Panc1 (cell line): ENCODE data around the gene VAMP3. TPM values are rescaled to one million over a fixed set of nuclear protein-coding genes. Genes with fewer than 3 reads are reported as not detected.
"Not testable (repeated sequence)": the region's sequence is repeated elsewhere in the genome, so short reads cannot be mapped to it uniquely, and the experiment has no call there.

Experiments used
- ATAC-seq: fragments of 200-7000 bp; cut with Tn5 transposase; 2 replicates; pipeline ENCODE4 v1.9.1; 2020; ENCODE audit warnings: mild to moderate bottlenecking, moderate library complexity
- BruUV-seq: library from RNA; stranded (reverse); fragments of 400-500 nt; replicated peaks from 2 replicates; lab custom pipeline; 2021; lab: Mats Ljungman, UMichigan
- CTCF ChIA-PET: fragments of 300-600 bp; sonication (Branson Sonifier 250); formaldehyde crosslinking; loops from one replicate; lab custom pipeline; 2022; ENCODE audit warnings: antibody characterized with exemption; lab: Charles Lee
- POLR2A ChIA-PET: fragments of 300-600 bp; sonication (Branson Sonifier 250); formaldehyde crosslinking; loops from one replicate; lab custom pipeline; 2022; ENCODE audit warnings: antibody characterized with exemption; lab: Charles Lee
- DNase-seq: peaks from one replicate; pipeline ENCODE4 v3.0.0-alpha.2; 2010; ENCODE audit warnings: low read depth, low spot score
- H3K27ac ChIP-seq: 2 replicates; pipeline ENCODE4 v1.5.1; 2011; ENCODE audit warnings: mild to moderate bottlenecking, low read length, inconsistent platforms
- H3K27me3 ChIP-seq: fragments of 200-500 bp; sonication (Bioruptor generic); 2 replicates; pipeline ENCODE4 v1.6.0; 2014; ENCODE audit warnings: low read length, inconsistent platforms; ENCODE audit not compliant: control insufficient read depth, insufficient read depth
- H3K36me3 ChIP-seq: fragments of 200-500 bp; sonication (Bioruptor generic); 2 replicates; pipeline ENCODE4 v1.5.1; 2014; ENCODE audit warnings: inconsistent platforms, mild to moderate bottlenecking, low read length, moderate library complexity; ENCODE audit not compliant: control insufficient read depth, insufficient read depth
- H3K4me1 ChIP-seq: 2 replicates; pipeline ENCODE4 v1.5.1; 2011; ENCODE audit warnings: inconsistent platforms, mild to moderate bottlenecking, low read length, moderate library complexity; ENCODE audit not compliant: control insufficient read depth, insufficient read depth
- H3K4me3 ChIP-seq, 2 experiments: 2 replicates each; pipeline ENCODE4 v1.5.1; 2011 to 2012; ENCODE audit warnings: low read depth in 2 of 2, low read length in 2 of 2, mild to moderate bottlenecking in 2 of 2, inconsistent platforms in 1 of 2, moderate library complexity in 1 of 2
- H3K9me3 ChIP-seq: fragments of 200-500 bp; sonication (Bioruptor generic); 2 replicates; pipeline ENCODE4 v1.5.1; 2014; ENCODE audit warnings: low read depth, mild to moderate bottlenecking, inconsistent platforms, low read length, moderate library complexity; ENCODE audit not compliant: control insufficient read depth, insufficient read depth
- POLR2AphosphoS5 ChIP-seq: IDR thresholded peaks from 2 replicates; pipeline ENCODE4 v1.6.1; 2012; ENCODE audit warnings: mild to moderate bottlenecking, low read depth, low read length, moderate library complexity
- SIN3A ChIP-seq: IDR thresholded peaks from 2 replicates; pipeline ENCODE4 v1.6.1; 2012; ENCODE audit warnings: low read depth, mild to moderate bottlenecking, low read length, moderate library complexity, borderline replicate concordance; ENCODE audit not compliant: insufficient read depth
- TCF7L2 ChIP-seq: IDR thresholded peaks from 2 replicates; pipeline ENCODE4 v1.6.1; 2011; ENCODE audit warnings: mild to moderate bottlenecking, low read depth, low read length, inconsistent platforms
- in situ Hi-C: cut with HindIII; loops from 2 replicates; pipeline ENCODE4 v1.10.0; 2016; ENCODE audit warnings: low sequenced_read_pairs, low pct_unique_long_range_greater_than_20kb
- intact Hi-C: fragments of 100-400 bp; cut with micrococcal nuclease; formaldehyde crosslinking; loops from one replicate; pipeline ENCODE4 v1.10.0; 2022; ENCODE audit not compliant: unreplicated experiment
- total RNA-seq: library from RNA; stranded (reverse); gene quantifications from one replicate; pipeline ENCODE4 v1.2.1, GENCODE V29; 2021; ENCODE audit not compliant: unreplicated experiment
- TF ChIP-seq, protein P1 (sequence below), 2 experiments: IDR thresholded peaks; 2 replicates each; pipeline ENCODE4 v1.6.1; 2011 to 2012; ENCODE audit warnings: low read depth in 2 of 2, control low read depth in 1 of 2, low read length in 1 of 2, mild to moderate bottlenecking in 1 of 2, moderate library complexity in 1 of 2; ENCODE audit not compliant: insufficient read depth in 1 of 2
- TF ChIP-seq, protein P2 (sequence below): fragments of 450-650 bp; IDR thresholded peaks from 2 replicates; pipeline ENCODE4 v1.5.1; 2017; ENCODE audit warnings: mild to moderate bottlenecking

The VAMP3 gene
- total RNA-seq, 1 experiment from 2014 or later = 106 TPM

DNA sequence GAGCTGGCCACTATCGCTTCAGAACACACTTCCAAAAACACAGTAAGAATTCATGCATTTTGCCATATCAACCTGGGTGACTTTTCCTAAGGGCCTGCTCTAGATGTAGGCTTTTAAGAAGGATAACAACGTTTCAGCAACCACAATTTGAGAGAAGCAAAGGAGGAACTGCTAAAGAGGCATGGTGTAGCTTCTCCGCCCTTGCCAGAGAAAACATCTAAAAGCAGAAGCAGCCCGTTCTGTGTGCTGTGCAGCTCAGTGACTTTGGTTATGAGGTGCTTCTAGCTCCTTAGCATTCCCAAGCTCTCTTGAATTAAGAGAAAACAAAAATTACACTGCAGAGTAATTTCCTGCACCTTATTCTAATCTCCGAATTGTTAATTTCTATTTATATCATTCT, 15.7 kb downstream of the VAMP3 start:
- Histone ChIP-seq H3K36me3 (peaks cover 9% of the 10 kb centered on the region), H3K27me3 (no peaks in the 10 kb centered on the region), H3K9me3 (peaks cover 11% of the 10 kb centered on the region; the same call in 1 of the 2 replicates), H3K27ac (no peak overlapping the region), H3K4me1 (peaks cover 14% of the 10 kb centered on the region), H3K4me3 (no peak overlapping the region)
- TF ChIP-seq SIN3A (no peak), POLR2AphosphoS5 (no peak), TCF7L2 (no peak)
- TF ChIP-seq, protein P1, sequence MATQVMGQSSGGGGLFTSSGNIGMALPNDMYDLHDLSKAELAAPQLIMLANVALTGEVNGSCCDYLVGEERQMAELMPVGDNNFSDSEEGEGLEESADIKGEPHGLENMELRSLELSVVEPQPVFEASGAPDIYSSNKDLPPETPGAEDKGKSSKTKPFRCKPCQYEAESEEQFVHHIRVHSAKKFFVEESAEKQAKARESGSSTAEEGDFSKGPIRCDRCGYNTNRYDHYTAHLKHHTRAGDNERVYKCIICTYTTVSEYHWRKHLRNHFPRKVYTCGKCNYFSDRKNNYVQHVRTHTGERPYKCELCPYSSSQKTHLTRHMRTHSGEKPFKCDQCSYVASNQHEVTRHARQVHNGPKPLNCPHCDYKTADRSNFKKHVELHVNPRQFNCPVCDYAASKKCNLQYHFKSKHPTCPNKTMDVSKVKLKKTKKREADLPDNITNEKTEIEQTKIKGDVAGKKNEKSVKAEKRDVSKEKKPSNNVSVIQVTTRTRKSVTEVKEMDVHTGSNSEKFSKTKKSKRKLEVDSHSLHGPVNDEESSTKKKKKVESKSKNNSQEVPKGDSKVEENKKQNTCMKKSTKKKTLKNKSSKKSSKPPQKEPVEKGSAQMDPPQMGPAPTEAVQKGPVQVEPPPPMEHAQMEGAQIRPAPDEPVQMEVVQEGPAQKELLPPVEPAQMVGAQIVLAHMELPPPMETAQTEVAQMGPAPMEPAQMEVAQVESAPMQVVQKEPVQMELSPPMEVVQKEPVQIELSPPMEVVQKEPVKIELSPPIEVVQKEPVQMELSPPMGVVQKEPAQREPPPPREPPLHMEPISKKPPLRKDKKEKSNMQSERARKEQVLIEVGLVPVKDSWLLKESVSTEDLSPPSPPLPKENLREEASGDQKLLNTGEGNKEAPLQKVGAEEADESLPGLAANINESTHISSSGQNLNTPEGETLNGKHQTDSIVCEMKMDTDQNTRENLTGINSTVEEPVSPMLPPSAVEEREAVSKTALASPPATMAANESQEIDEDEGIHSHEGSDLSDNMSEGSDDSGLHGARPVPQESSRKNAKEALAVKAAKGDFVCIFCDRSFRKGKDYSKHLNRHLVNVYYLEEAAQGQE (IDR thresholded peaks at IDR 0.05; ENCODE audit: insufficient read depth in 1 of 2, low read depth in 2 of 2, low read length in 1 of 2) = no peak
- TF ChIP-seq, protein P2, sequence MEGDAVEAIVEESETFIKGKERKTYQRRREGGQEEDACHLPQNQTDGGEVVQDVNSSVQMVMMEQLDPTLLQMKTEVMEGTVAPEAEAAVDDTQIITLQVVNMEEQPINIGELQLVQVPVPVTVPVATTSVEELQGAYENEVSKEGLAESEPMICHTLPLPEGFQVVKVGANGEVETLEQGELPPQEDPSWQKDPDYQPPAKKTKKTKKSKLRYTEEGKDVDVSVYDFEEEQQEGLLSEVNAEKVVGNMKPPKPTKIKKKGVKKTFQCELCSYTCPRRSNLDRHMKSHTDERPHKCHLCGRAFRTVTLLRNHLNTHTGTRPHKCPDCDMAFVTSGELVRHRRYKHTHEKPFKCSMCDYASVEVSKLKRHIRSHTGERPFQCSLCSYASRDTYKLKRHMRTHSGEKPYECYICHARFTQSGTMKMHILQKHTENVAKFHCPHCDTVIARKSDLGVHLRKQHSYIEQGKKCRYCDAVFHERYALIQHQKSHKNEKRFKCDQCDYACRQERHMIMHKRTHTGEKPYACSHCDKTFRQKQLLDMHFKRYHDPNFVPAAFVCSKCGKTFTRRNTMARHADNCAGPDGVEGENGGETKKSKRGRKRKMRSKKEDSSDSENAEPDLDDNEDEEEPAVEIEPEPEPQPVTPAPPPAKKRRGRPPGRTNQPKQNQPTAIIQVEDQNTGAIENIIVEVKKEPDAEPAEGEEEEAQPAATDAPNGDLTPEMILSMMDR = no peak
- no TSS peak for BruUV-seq
- in situ Hi-C loops (no loop called here), intact Hi-C loops (no loop called here)
- DNase-seq (no peak), ATAC-seq (no peak)
- POLR2A ChIA-PET = interaction anchor here (0.6 kb wide), 1 partner anchor 134 kb away, joined by 8 read pairs; no protein-coding TSS in a partner anchor
- CTCF ChIA-PET = no interaction called here

DNA sequence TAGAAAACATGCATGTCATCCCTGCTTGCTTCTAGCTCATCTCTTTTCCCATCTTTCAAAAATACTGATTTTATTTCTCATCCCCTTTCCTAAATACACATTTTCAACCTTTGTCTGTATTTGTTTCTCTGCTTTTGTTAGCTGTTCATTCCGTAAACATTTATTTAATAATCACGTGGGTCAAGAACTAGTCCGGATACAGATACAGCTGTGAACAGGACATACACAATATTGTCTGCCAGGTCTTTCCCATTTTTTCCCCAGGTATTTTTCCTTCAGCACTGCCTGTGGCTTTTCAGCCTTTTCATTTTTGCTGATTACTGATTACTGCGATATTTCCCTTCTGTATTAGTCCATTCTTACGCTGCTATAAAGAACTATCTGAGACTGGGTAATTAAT, 18.7 kb downstream of the VAMP3 start:
- Histone ChIP-seq H3K4me1 (no peaks in the 10 kb centered on the region), H3K36me3 (peaks cover 10% of the 10 kb centered on the region), H3K4me3 (no peak overlapping the region), H3K27ac (no peak overlapping the region), H3K27me3 (no peaks in the 10 kb centered on the region), H3K9me3 (peaks cover 11% of the 10 kb centered on the region; the same call in 1 of the 2 replicates)
- BruUV-seq = no TSS peak
- TF ChIP-seq, protein P1 (IDR thresholded peaks at IDR 0.05; ENCODE audit: insufficient read depth in 1 of 2, low read depth in 2 of 2, low read length in 1 of 2) = no peak
- TF ChIP-seq, protein P2 = no peak
- TF ChIP-seq SIN3A (no peak), TCF7L2 (no peak), POLR2AphosphoS5 (no peak)
- POLR2A ChIA-PET = no interaction called here
- in situ Hi-C loops (no loop called here), intact Hi-C loops (no loop called here)
- DNase-seq (no peak), ATAC-seq (no peak)
- CTCF ChIA-PET = no interaction called here

DNA sequence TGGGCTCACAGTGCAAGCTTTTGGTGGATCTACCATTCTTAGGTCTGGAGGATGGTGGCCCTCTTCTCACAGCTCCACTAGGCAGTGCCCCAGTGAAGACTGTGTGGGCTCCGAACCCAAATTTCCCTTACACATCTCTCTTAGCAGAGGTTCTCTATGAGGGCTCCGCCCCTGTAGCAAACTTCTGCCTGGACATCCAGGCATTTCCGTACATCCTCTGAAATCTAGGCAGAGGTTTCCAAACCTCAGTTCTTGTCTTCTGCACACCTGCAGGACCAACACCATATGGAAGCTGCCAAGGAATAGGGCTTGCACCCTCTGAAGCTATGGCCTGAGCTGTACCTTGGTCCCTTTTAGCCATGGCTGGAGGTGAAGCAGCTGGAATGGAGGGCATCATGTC, 19.9 kb downstream of the VAMP3 start:
- H3K27ac ChIP-seq, in situ Hi-C loops, ATAC-seq, H3K4me1 ChIP-seq, BruUV-seq, H3K4me3 ChIP-seq, intact Hi-C loops, CTCF ChIA-PET, H3K27me3 ChIP-seq, DNase-seq: not testable (repeated sequence)
- POLR2A ChIA-PET = interaction anchor here (0.5 kb wide), 1 partner anchor 122 kb away, joined by 5 read pairs; no protein-coding TSS in a partner anchor
- Histone ChIP-seq H3K9me3 (peaks cover 11% of the 10 kb centered on the region; the same call in 1 of the 2 replicates), H3K36me3 (peaks cover 10% of the 10 kb centered on the region)
